Endothelial cell of umbilical vein (primary cell): ENCODE measurements around the gene IDH3A. TPM values are rescaled to one million over a fixed set of nuclear protein-coding genes. Genes with fewer than 3 reads are reported as not detected.

ENCODE experiments used
- BruUV-seq: library from RNA; stranded (reverse); fragments of 400-500 nt; replicated peaks from 2 replicates; lab custom pipeline; 2021; lab: Mats Ljungman, UMichigan
- CTCF ChIA-PET: fragments of 300-600, 350-600 bp; sonication (Branson Sonifier 250); formaldehyde crosslinking; loops from one replicate; lab custom pipeline; 2021; ENCODE audit warnings: antibody characterized with exemption, inconsistent platforms; lab: Charles Lee
- POLR2A ChIA-PET: fragments of 300-600, 350-600 bp; sonication (Branson Sonifier 250); formaldehyde crosslinking; loops from one replicate; lab custom pipeline; 2021; ENCODE audit warnings: antibody characterized with exemption, inconsistent platforms; lab: Charles Lee
- DNase-seq: peaks from one replicate; pipeline ENCODE4 v3.0.0-alpha.2; 2011; ENCODE audit warnings: low read depth, low spot score
- FAIRE-seq: peaks from 2 replicates; lab custom pipeline; 2011; peaks lifted over from hg19 to GRCh38; lab: Jason Lieb, UNC
- H2AFZ ChIP-seq: 2 replicates; pipeline ENCODE4 v1.6.0; 2012; ENCODE audit warnings: low read depth, low read length, control low read depth, inconsistent platforms
- H3K27ac ChIP-seq: 2 replicates; pipeline ENCODE4 v1.5.1; 2011; ENCODE audit warnings: low read depth, mild to moderate bottlenecking, control low read depth, low read length, moderate library complexity; ENCODE audit not compliant: insufficient read depth
- H3K27me3 ChIP-seq, 2 experiments: 2 replicates each; pipeline versions ENCODE4 v1.6.0 to v1.6.1; 2011; ENCODE audit warnings: low read length in 2 of 2, mixed read lengths in 1 of 2; ENCODE audit not compliant: control insufficient read depth in 2 of 2, insufficient read depth in 2 of 2
- H3K36me3 ChIP-seq, 2 experiments: 2 replicates in 1 of 2; 3 replicates in 1 of 2; pipeline ENCODE4 v1.5.1; 2011; ENCODE audit warnings: low read length in 2 of 2, mild to moderate bottlenecking in 1 of 2, moderate library complexity in 1 of 2; ENCODE audit not compliant: control insufficient read depth in 2 of 2, insufficient read depth in 2 of 2; ENCODE audit errors: extremely low read depth in 1 of 2
- H3K4me1 ChIP-seq: 3 replicates; pipeline ENCODE4 v1.5.1; 2011; ENCODE audit warnings: mild to moderate bottlenecking, low read length; ENCODE audit not compliant: control insufficient read depth, insufficient read depth; ENCODE audit errors: extremely low read depth
- H3K4me2 ChIP-seq: 2 replicates; pipeline ENCODE4 v1.6.1; 2011; ENCODE audit warnings: low read length, control low read depth, mixed read lengths; ENCODE audit not compliant: insufficient read depth
- H3K4me3 ChIP-seq, 3 experiments: fragments of 200-600 bp in 1 of 3; sonication (generic), shearing (Covaris generic) in 1 of 3; replicated peaks in 1 of 3; 2 replicates each; pipeline ENCODE4 v1.5.1; 2011 to 2016; ENCODE audit warnings: control low read depth in 3 of 3, low read length in 3 of 3, mild to moderate bottlenecking in 2 of 3, inconsistent platforms in 1 of 3, low read depth in 1 of 3, moderate library complexity in 1 of 3; ENCODE audit not compliant: insufficient read depth in 1 of 3
- H3K79me2 ChIP-seq: 2 replicates; pipeline ENCODE4 v1.6.0; 2012; ENCODE audit warnings: low read length, inconsistent platforms; ENCODE audit not compliant: control insufficient read depth, insufficient read depth
- H3K9ac ChIP-seq: replicated peaks from 2 replicates; pipeline ENCODE3; 2011; ENCODE audit warnings: low read length, control low read depth; ENCODE audit not compliant: insufficient read depth; ENCODE audit errors: extremely low read depth
- H3K9me1 ChIP-seq: replicated peaks from 3 replicates; pipeline ENCODE4 v1.6.0; 2011; ENCODE audit warnings: mild to moderate bottlenecking, low read length; ENCODE audit not compliant: control insufficient read depth, insufficient read depth; ENCODE audit errors: extremely low read depth
- H3K9me3 ChIP-seq: replicated peaks from 2 replicates; pipeline ENCODE4 v1.5.1; 2012; ENCODE audit warnings: low read length, inconsistent platforms; ENCODE audit not compliant: control insufficient read depth, insufficient read depth
- H4K20me1 ChIP-seq: replicated peaks from 2 replicates; pipeline ENCODE3; 2011; ENCODE audit warnings: mild to moderate bottlenecking, low read length; ENCODE audit not compliant: control insufficient read depth, insufficient read depth; ENCODE audit errors: extremely low read depth
- EZH2 ChIP-seq: IDR thresholded peaks from 2 replicates; pipeline ENCODE4 v1.6.1; 2012; ENCODE audit warnings: borderline replicate concordance, low read depth, mild to moderate bottlenecking, moderate library complexity, low read length, inconsistent platforms; ENCODE audit not compliant: severe bottlenecking
- MYC ChIP-seq: IDR thresholded peaks from one replicate; pipeline ENCODE4 v1.6.1; 2011; ENCODE audit warnings: mild to moderate bottlenecking, low read depth, low read length
- POLR2A ChIP-seq: IDR thresholded peaks from 2 replicates; pipeline ENCODE4 v1.6.1; 2012; ENCODE audit warnings: low read depth, mild to moderate bottlenecking, control low read depth, low read length
- dilution Hi-C: fragments of 300-500 bp; cut with MboI; formaldehyde crosslinking; loops from one replicate; pipeline ENCODE4 v1.15.0; 2019; ENCODE audit warnings: low sequenced_read_pairs; ENCODE audit not compliant: extremely low pct_ligation_motif_present
- intact Hi-C: fragments of 100-400 bp; cut with micrococcal nuclease; formaldehyde crosslinking; loops from one replicate; pipeline ENCODE4 v1.10.0; 2022
- polyA plus RNA-seq, 4 experiments: library from polyadenylated mRNA; depleted of rRNA in 3 of 4; stranded (reverse) in 3 of 4; unstranded in 1 of 4; fragments of >200 nt; gene quantifications; 2 replicates each; pipeline versions ENCODE4 v1.2.1 to v1.2.3, GENCODE V29; 2011 to 2012; ENCODE audit warnings: missing spikeins in 1 of 4
- total RNA-seq: library from RNA; stranded (reverse); gene quantifications from 2 replicates; pipeline ENCODE4 v1.2.3, GENCODE V29; 2021

The IDH3A gene
- total and polyA plus RNA-seq, 2 donors (not counting 3 experiments of a cell fraction or from before 2014, with no cell fraction given): 35.5 to 63.9 TPM

DNA sequence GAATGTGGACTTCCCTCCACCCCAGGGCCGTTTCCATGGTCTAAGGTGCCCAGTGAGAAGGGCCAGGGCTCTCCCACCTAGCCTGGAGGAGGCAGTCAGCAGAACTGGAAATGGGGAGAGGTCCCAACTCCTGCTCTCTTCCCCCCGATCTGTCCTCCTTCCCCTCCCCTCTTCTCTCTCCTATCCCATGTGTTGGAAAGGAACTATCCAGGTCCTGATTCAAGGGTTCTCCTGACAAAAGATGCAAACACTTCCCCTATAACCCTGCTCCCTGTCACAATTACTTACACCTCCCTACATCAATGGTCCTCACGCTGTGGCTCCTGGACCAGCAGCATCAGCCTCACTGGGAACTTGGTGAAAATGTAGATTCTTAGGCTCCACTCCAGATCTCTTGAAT, 23.9 kb upstream of the IDH3A start:
- ChIA-PET CTCF (interaction anchor here (1.1 to 7.0 kb wide), 2 partner anchors 12 to 115 kb away, joined by 4 to 50 read pairs; no protein-coding TSS in a partner anchor), POLR2A (no interaction called here)
- Histone ChIP-seq H3K9me3 (no peaks in the 10 kb centered on the region), H3K9me1 (no peaks in the 10 kb centered on the region), H4K20me1 (no peaks in the 10 kb centered on the region), H3K4me2 (no peak overlapping the region), H2AFZ (no peak overlapping the region), H3K36me3 (no peaks in the 10 kb centered on the region), H3K27ac (no peak overlapping the region), H3K79me2 (no peaks in the 10 kb centered on the region), H3K9ac (no peak overlapping the region), H3K4me3 (no peak overlapping the region), H3K4me1 (no peaks in the 10 kb centered on the region), H3K27me3 (no peaks in the 10 kb centered on the region)
- FAIRE-seq (no peak), DNase-seq (no peak)
- no TSS peak for BruUV-seq
- dilution Hi-C loops: no loop called here
- intact Hi-C loops: no loop called here
- TF ChIP-seq POLR2A: no peak
- TF ChIP-seq EZH2: no peak

DNA sequence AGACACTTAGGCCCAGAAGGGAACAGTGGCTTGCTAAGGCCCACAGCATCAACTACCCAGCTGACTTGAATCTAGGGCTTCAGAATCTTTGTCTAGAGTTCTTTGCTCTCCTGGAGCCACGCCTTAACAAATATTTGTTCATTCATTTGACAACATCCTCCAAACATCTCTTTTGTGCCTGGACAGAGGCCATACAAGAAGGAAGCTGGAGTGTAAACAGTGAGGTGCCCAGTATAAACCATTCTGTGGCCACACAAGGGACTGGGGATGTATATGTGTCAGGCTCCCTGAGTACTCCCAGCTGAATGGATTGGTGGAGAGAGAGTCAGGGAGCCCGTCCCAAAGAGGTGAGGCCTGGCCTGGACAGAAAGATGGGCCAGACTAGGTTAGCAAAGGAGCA, 21.3 kb upstream of the IDH3A start:
- DNase-seq (no peak), FAIRE-seq (no peak)
- BruUV-seq: no TSS peak
- no peak for TF ChIP-seq MYC
- no peak overlapping the region for H3K4me3 ChIP-seq
- H3K9me1 ChIP-seq: no peaks in the 10 kb centered on the region
- POLR2A ChIA-PET: no interaction called here
- intact Hi-C loops: no loop called here
- no peak overlapping the region for H3K9ac ChIP-seq
- no peak overlapping the region for H3K4me2 ChIP-seq
- peaks cover 7% of the 10 kb centered on the region for H3K4me1 ChIP-seq
- H3K27me3 ChIP-seq: no peaks in the 10 kb centered on the region
- no peaks in the 10 kb centered on the region for H3K79me2 ChIP-seq
- CTCF ChIA-PET: interaction anchor here (1.1 to 7.0 kb wide), 4 partner anchors 14 to 169 kb away, joined by 3 to 50 read pairs (median 5); no protein-coding TSS in a partner anchor
- H2AFZ ChIP-seq: no peak overlapping the region
- dilution Hi-C loops: no loop called here
- no peak overlapping the region for H3K27ac ChIP-seq
- no peaks in the 10 kb centered on the region for H4K20me1 ChIP-seq
- no peaks in the 10 kb centered on the region for H3K9me3 ChIP-seq
- no peaks in the 10 kb centered on the region for H3K36me3 ChIP-seq
